GM23338 (cell line): Measurements from ENCODE around the gene DNASE1L1. TPM values are rescaled to one million over a fixed set of nuclear protein-coding genes. Genes with fewer than 3 reads are reported as not detected.

ENCODE experiments used
- ATAC-seq: fragments of 200-7000 bp; cut with Tn5 transposase; 3 replicates; pipeline ENCODE4 v1.9.1; 2020
- DNase-seq: peaks from one replicate; pipeline ENCODE4 v3.0.0-alpha.2; 2015; ENCODE audit warnings: low spot score
- H2AFZ ChIP-seq: fragments of 200-600 bp; sonication (generic); 2 replicates; pipeline ENCODE4 v1.8.0; 2016; ENCODE audit warnings: antibody characterized with exemption, mild to moderate bottlenecking, moderate library complexity
- H3F3A ChIP-seq: fragments of 200-600 bp; sonication (generic); replicated peaks from 2 replicates; pipeline ENCODE4 v1.8.0; 2017; ENCODE audit warnings: antibody characterized with exemption, mixed run types, low read depth
- H3K27ac ChIP-seq: fragments of 200-600 bp; sonication (generic); 2 replicates; pipeline ENCODE4 v1.6.1; 2016; ENCODE audit warnings: low read depth
- H3K27me3 ChIP-seq: fragments of 200-600 bp; sonication (generic); 2 replicates; pipeline ENCODE4 v1.8.0; 2016; ENCODE audit warnings: mild to moderate bottlenecking, mixed run types, moderate library complexity; ENCODE audit not compliant: insufficient read depth
- H3K36me3 ChIP-seq: fragments of 200-600 bp; sonication (generic); 2 replicates; pipeline ENCODE4 v1.8.0; 2016; ENCODE audit warnings: mild to moderate bottlenecking; ENCODE audit not compliant: insufficient read depth
- H3K4me1 ChIP-seq: fragments of 200-600 bp; sonication (generic); 2 replicates; pipeline ENCODE4 v1.8.0; 2016; ENCODE audit warnings: mild to moderate bottlenecking, moderate library complexity; ENCODE audit not compliant: insufficient read depth
- H3K4me2 ChIP-seq: fragments of 200-600 bp; sonication (generic); 2 replicates; pipeline ENCODE4 v1.7.1; 2017; ENCODE audit warnings: mixed run types
- H3K4me3 ChIP-seq: fragments of 200-600 bp; sonication (generic); 2 replicates; pipeline ENCODE4 v1.6.1; 2016; ENCODE audit warnings: mixed run types
- H3K79me2 ChIP-seq: fragments of 200-600 bp; sonication (generic); replicated peaks from 2 replicates; pipeline ENCODE4 v1.8.0; 2017; ENCODE audit warnings: mild to moderate bottlenecking; ENCODE audit not compliant: insufficient read depth
- H3K9me2 ChIP-seq: fragments of 200-600 bp; sonication (generic); 2 replicates; pipeline ENCODE4 v1.8.0; 2017; ENCODE audit not compliant: insufficient read depth
- H4K20me1 ChIP-seq: fragments of 200-600 bp; sonication (generic); replicated peaks from 2 replicates; pipeline ENCODE4 v1.8.0; 2017; ENCODE audit warnings: mild to moderate bottlenecking; ENCODE audit not compliant: insufficient read depth
- H3K27ac Mint-ChIP-seq: 2 replicates; pipeline ENCODE4 v1.8.0; 2020; ENCODE audit warnings: inconsistent platforms, mild to moderate bottlenecking, moderate library complexity, mixed read lengths
- H3K27me3 Mint-ChIP-seq: 3 replicates; pipeline ENCODE4 v1.8.0; 2022; ENCODE audit warnings: low read depth, mild to moderate bottlenecking, moderate library complexity, mixed read lengths, inconsistent platforms; ENCODE audit not compliant: insufficient read depth, poor library complexity
- H3K36me3 Mint-ChIP-seq: 3 replicates; pipeline ENCODE4 v1.8.0; 2021; ENCODE audit warnings: low read depth, mild to moderate bottlenecking, inconsistent platforms, moderate library complexity, mixed read lengths
- H3K4me1 Mint-ChIP-seq: 3 replicates; pipeline ENCODE4 v1.8.0; 2020; ENCODE audit warnings: mild to moderate bottlenecking, inconsistent platforms, mixed read lengths
- H3K4me3 Mint-ChIP-seq: 3 replicates; pipeline ENCODE4 v1.8.0; 2021; ENCODE audit warnings: moderate library complexity, mild to moderate bottlenecking, inconsistent platforms, mixed read lengths
- H3K9me3 Mint-ChIP-seq: 3 replicates; pipeline ENCODE4 v1.8.0; 2020; ENCODE audit warnings: moderate library complexity, mild to moderate bottlenecking, inconsistent platforms, mixed read lengths
- CREB1 ChIP-seq: fragments of 250-450 bp; sonication (Bioruptor Pico); IDR thresholded peaks from 2 replicates; pipeline ENCODE4 v1.5.0; 2020; ENCODE audit warnings: low read depth, mild to moderate bottlenecking, moderate library complexity
- CTCF ChIP-seq, 2 experiments: fragments of 200-600 bp in 1 of 2; sonication (generic) in 1 of 2; conservative IDR thresholded peaks; 2 replicates each; pipeline versions ENCODE4 v1.5.1 to v1.6.1; 2016 to 2017; ENCODE audit warnings: antibody characterized with exemption in 2 of 2, low read depth in 2 of 2, mild to moderate bottlenecking in 2 of 2, moderate library complexity in 1 of 2
- ETS1 ChIP-seq: IDR thresholded peaks from 2 replicates; pipeline ENCODE4 v1.6.1; 2016; ENCODE audit warnings: antibody characterized with exemption
- EZH2 ChIP-seq: fragments of 200-600 bp; sonication (generic); IDR thresholded peaks from one replicate; pipeline ENCODE4 v1.8.0; 2017; ENCODE audit warnings: antibody characterized with exemption, mild to moderate bottlenecking, low read depth; ENCODE audit not compliant: unreplicated experiment
- JUNB ChIP-seq: IDR thresholded peaks from one replicate; pipeline ENCODE4 v1.6.1; 2016; ENCODE audit warnings: antibody characterized with exemption; ENCODE audit not compliant: unreplicated experiment
- NANOG ChIP-seq: IDR thresholded peaks from 2 replicates; pipeline ENCODE4 v1.6.1; 2016; ENCODE audit warnings: antibody characterized with exemption, borderline replicate concordance
- POLR2AphosphoS5 ChIP-seq: IDR thresholded peaks from 2 replicates; pipeline ENCODE4 v1.6.1; 2016; ENCODE audit warnings: antibody characterized with exemption, low read depth
- REST ChIP-seq: IDR thresholded peaks from one replicate; pipeline ENCODE4 v1.6.1; 2018; ENCODE audit warnings: antibody characterized with exemption; ENCODE audit not compliant: unreplicated experiment
- ZNF114 ChIP-seq: fragments of 250-450 bp; sonication (Bioruptor Pico); IDR thresholded peaks from 2 replicates; pipeline ENCODE4 v1.5.0; 2020; ENCODE audit warnings: mild to moderate bottlenecking, moderate library complexity
- ZNF331 ChIP-seq: fragments of 250-450 bp; sonication (Bioruptor Pico); IDR thresholded peaks from 2 replicates; pipeline ENCODE4 v1.5.0; 2020; ENCODE audit warnings: low read depth, mild to moderate bottlenecking, moderate library complexity
- polyA plus RNA-seq: library from polyadenylated mRNA; unstranded; fragments of >200 nt; fragmentation: Nextera tagmentation; extraction: Ambion mirVana; gene quantifications from 2 replicates; pipeline ENCODE4 v1.2.1, GENCODE V29; 2016
- total RNA-seq: library from RNA; depleted of rRNA; stranded (reverse); fragments of >200 nt; shearing (Covaris generic); gene quantifications from 2 replicates; pipeline ENCODE4 v1.2.3, GENCODE V29; 2014

Gene DNASE1L1
- total and polyA plus RNA-seq, 2 experiments from 2014 or later, result 3.3 to 16.1 TPM

GRCh38 chrX:154443992-154444754, 35.1 kb upstream of the DNASE1L1 start, which contains the start of gene FAM50A:
TSS of gene FAM50A (plus strand) at chrX:154444141. CDS start at chrX:154444236, 95 bp downstream.
- Histone ChIP-seq H3K27me3 (no peaks in the 10 kb centered on the region), H4K20me1 (no peaks in the 10 kb centered on the region), H3K4me3 (peak within 1 kb of the TSS; percentile 62), H3K4me1 (0 out of 2 replicates have a peak, but pooled peaks cover 3% of the 10 kb centered on the region), H3F3A (no peaks in the 10 kb centered on the region), H2AFZ (no peak within 1 kb of the TSS), H3K36me3 (no peaks in the 10 kb centered on the region), H3K27ac (no peak within 1 kb of the TSS), H3K79me2 (no peaks in the 10 kb centered on the region), H3K4me2 (peak within 1 kb of the TSS; percentile 78), H3K9me2 (no peaks in the 10 kb centered on the region)
- peaks cover 9% of the 10 kb centered on the region for H3K27me3 Mint-ChIP-seq
- H3K4me1 Mint-ChIP-seq, result no peaks in the 10 kb centered on the region
- H3K27ac Mint-ChIP-seq, result no peak within 1 kb of the TSS
- DNase-seq, result peak; percentile 61
- ATAC-seq, result peak; percentile 69
- no peak for TF ChIP-seq JUNB
- TF ChIP-seq ETS1, result no peak
- TF ChIP-seq NANOG, result no peak
- TF ChIP-seq ZNF114 (CRISPR knock-in tag), result no peak
- TF ChIP-seq CREB1 (CRISPR knock-in tag), result peak; percentile 79
- no peak for TF ChIP-seq EZH2
- TF ChIP-seq REST, result no peak
- TF ChIP-seq ZNF331, result no peak
- 0 out of 2 replicates have a peak, but pooled peaks have one; percentile 5 for TF ChIP-seq POLR2AphosphoS5
- TF ChIP-seq CTCF (conservative IDR thresholded peaks at IDR 0.05; ENCODE audit: low read depth in 2 of 2), result no peak
- H3K9me3 Mint-ChIP-seq, result no peaks in the 10 kb centered on the region
- H3K4me3 Mint-ChIP-seq, result peak within 1 kb of the TSS; percentile 73
- peaks cover 16% of the 10 kb centered on the region; the same call in 2 of the 3 replicates for H3K36me3 Mint-ChIP-seq
